Lower leg skin (tissue), 4 donors: ENCODE measurements around the gene EIF2B4. TPM values are rescaled to one million over a fixed set of nuclear protein-coding genes. Genes with fewer than 3 reads are reported as not detected.
A peak's percentile ranks its signal among the peaks of the same experiment; 100 is the strongest.
"Not testable (repeated sequence)": the region's sequence is repeated elsewhere in the genome, so short reads cannot be mapped to it uniquely, and the experiment has no call there.

ENCODE experiments used
- DNase-seq, 2 donors: peaks; one replicate each; pipeline ENCODE4 v3.0.0-alpha.2; 2019; ENCODE audit warnings: low spot score in 2 of 2
- H3K4me3 ChIP-seq: fragments of 200-600 bp; sonication (generic); 2 replicates; pipeline ENCODE4 v1.5.1; 2017; ENCODE audit warnings: mild to moderate bottlenecking, low read depth; ENCODE audit not compliant: poor library complexity, severe bottlenecking
- CTCF ChIP-seq, 3 donors: fragments of 450-650 bp; IDR thresholded peaks; one replicate each; pipeline ENCODE4 v1.5.1; 2016; ENCODE audit warnings: antibody characterized with exemption in 3 of 3, mild to moderate bottlenecking in 3 of 3, moderate library complexity in 2 of 3
- POLR2A ChIP-seq, 2 donors: fragments of 450-650 bp; IDR thresholded peaks; one replicate each; pipeline ENCODE4 v1.6.1; 2016 to 2017; ENCODE audit warnings: antibody characterized with exemption in 2 of 2, mild to moderate bottlenecking in 1 of 2, moderate library complexity in 1 of 2
- WGBS, 2 donors: methylation state at CpG; one replicate each; pipeline ENCODE4 v1.1.5; 2018; 5-methylcytosine and 5-hydroxymethylcytosine counted together
- intact Hi-C: fragments of 100-400 bp; cut with DNase I; formaldehyde crosslinking; loops from one replicate; pipeline ENCODE4 v1.15.0; 2023; ENCODE audit warnings: low total_unique reads
- total RNA-seq, 4 donors: library from RNA; depleted of rRNA; stranded (reverse); fragments of >200 nt; gene quantifications; one replicate each; pipeline ENCODE4 v1.1.0, GENCODE V29; 2016

EIF2B4 gene
- total RNA-seq, 4 donors from 2014 or later, result 49.3 to 64.3 (median 57.2) TPM

- no peak for DNase-seq
Observed at GRCh38 chr2:27362678-27363420, 7.3 kb downstream of the EIF2B4 start.

GRCh38 chr2:27356382-27357181, 13.6 kb downstream of the EIF2B4 start, which contains the start of gene GTF3C2:
TSS of gene GTF3C2 (minus strand) at chr2:27356764. CDS start at chr2:27343554, 13,210 bp downstream.
- intact Hi-C loops, result no loop called here
- peak within 1 kb of the TSS; percentile 81 for H3K4me3 ChIP-seq
- WGBS, 2 donors, result 0% methylated on average over 37 to 64 of the region's 67 CpGs
- DNase-seq, result peak; percentile 94 to 99
- TF ChIP-seq CTCF (IDR thresholded peaks at IDR 0.05) (peak in 1 of 3 donors; percentile 1), POLR2A (IDR thresholded peaks at IDR 0.05) (no peak)

More at GRCh38 chr2:27362678-27363420, 7.3 kb downstream of the EIF2B4 start:
- H3K4me3 ChIP-seq, result no peak overlapping the region
- intact Hi-C loops, result no loop called here
- TF ChIP-seq POLR2A (IDR thresholded peaks at IDR 0.05), result no peak
- no peak for TF ChIP-seq CTCF (IDR thresholded peaks at IDR 0.05)
- 82 to 90% methylated on average over 4 of the region's 4 CpGs for WGBS, 2 donors

GRCh38 chr2:27356056-27356381, 14.1 kb downstream of the EIF2B4 start:
- intact Hi-C loops, result no loop called here
- peak overlapping the region; percentile 81 for H3K4me3 ChIP-seq
- TF ChIP-seq POLR2A (IDR thresholded peaks at IDR 0.05) (no peak), CTCF (IDR thresholded peaks at IDR 0.05) (no peak)
- 0% methylated on average over 12 of the region's 12 CpGs for WGBS, 2 donors
- peak; percentile 26 to 87 for DNase-seq

- no peak for TF ChIP-seq POLR2A (IDR thresholded peaks at IDR 0.05)
- no peak for TF ChIP-seq CTCF (IDR thresholded peaks at IDR 0.05)
- 88 to 91% methylated on average over 7 of the region's 7 CpGs for WGBS, 2 donors
Observed at GRCh38 chr2:27354597-27354927, 15.6 kb downstream of the EIF2B4 start.

GRCh38 chr2:27353762-27354596, 16.2 kb downstream of the EIF2B4 start:
- no peak for TF ChIP-seq POLR2A (IDR thresholded peaks at IDR 0.05)
- no peak for TF ChIP-seq CTCF (IDR thresholded peaks at IDR 0.05)
- WGBS, 2 donors, result 68 to 75% methylated on average over 7 of the region's 7 CpGs
- intact Hi-C loops, result no loop called here
- DNase-seq, result no peak
- no peak overlapping the region for H3K4me3 ChIP-seq

More at GRCh38 chr2:27354597-27354927, 15.6 kb downstream of the EIF2B4 start:
- DNase-seq, result no peak
- H3K4me3 ChIP-seq, result no peak overlapping the region
- intact Hi-C loops, result no loop called here

GRCh38 chr2:27353386-27353761, 16.8 kb downstream of the EIF2B4 start:
- intact Hi-C loops, H3K4me3 ChIP-seq: not testable (repeated sequence)
- 96% methylated on average over 5 of the region's 5 CpGs for WGBS, 2 donors

More at GRCh38 chr2:27353386-27353761, 16.8 kb downstream of the EIF2B4 start:
- DNase-seq, result not testable (repeated sequence)
